SK-N-SH (cell line): Measurements from ENCODE around the gene LARP6. TPM values are rescaled to one million over a fixed set of nuclear protein-coding genes. Genes with fewer than 3 reads are reported as not detected.

Source experiments
- CTCF ChIA-PET: fragments of 300-600, 350-600 bp; formaldehyde crosslinking; extraction: SDS; loops from one replicate; lab custom pipeline; 2021; lab: Yijun Ruan, JAX
- POLR2A ChIA-PET: fragments of 350-600 bp; sonication (Branson Sonifier 250); formaldehyde crosslinking; extraction: SDS; loops from one replicate; lab custom pipeline; 2020; ENCODE audit warnings: antibody characterized with exemption, inconsistent platforms; lab: Yijun Ruan, JAX
- DNase-seq: peaks from one replicate; pipeline ENCODE4 v3.0.0; 2012
- H2AFZ ChIP-seq: fragments of 200-600 bp; sonication (generic); 2 replicates; pipeline ENCODE4 v1.8.1; 2016; ENCODE audit warnings: antibody characterized with exemption, mild to moderate bottlenecking, low read depth
- H3F3A ChIP-seq: fragments of 200-600 bp; sonication (generic); replicated peaks from 2 replicates; pipeline ENCODE3; 2016; ENCODE audit warnings: antibody characterized with exemption, mild to moderate bottlenecking; ENCODE audit not compliant: insufficient read depth
- H3K27ac ChIP-seq, 2 experiments: fragments of 200-500 bp in 1 of 2; fragments of 200-600 bp in 1 of 2; sonication (Bioruptor generic) in 1 of 2; sonication (generic), shearing (Covaris generic) in 1 of 2; 2 replicates each; pipeline versions ENCODE4 v1.5.1 to v1.6.1; 2014 to 2016; ENCODE audit warnings: low read depth in 2 of 2, inconsistent platforms in 1 of 2, low read length in 1 of 2, mild to moderate bottlenecking in 1 of 2, mixed read lengths in 1 of 2
- H3K27me3 ChIP-seq: fragments of 200-600 bp; sonication (generic), shearing (Covaris generic); 2 replicates; pipeline ENCODE4 v1.6.1; 2016; ENCODE audit warnings: mixed run types; ENCODE audit not compliant: insufficient read depth
- H3K36me3 ChIP-seq, 2 experiments: fragments of 200-500 bp in 1 of 2; fragments of 200-600 bp in 1 of 2; sonication (Bioruptor generic) in 1 of 2; sonication (generic) in 1 of 2; replicated peaks in 1 of 2; 2 replicates each; pipeline versions ENCODE3 to v1.5.1; 2014 to 2016; ENCODE audit warnings: low read length in 1 of 2, mild to moderate bottlenecking in 1 of 2; ENCODE audit not compliant: insufficient read depth in 2 of 2, control insufficient read depth in 1 of 2
- H3K4me1 ChIP-seq, 2 experiments: fragments of 200-500 bp in 1 of 2; fragments of 200-600 bp in 1 of 2; sonication (Bioruptor generic) in 1 of 2; sonication (generic), shearing (Covaris generic) in 1 of 2; 2 replicates each; pipeline versions ENCODE4 v1.5.1 to v1.6.1; 2014 to 2016; ENCODE audit warnings: low read depth in 1 of 2, low read length in 1 of 2, mixed run types in 1 of 2; ENCODE audit not compliant: insufficient read depth in 2 of 2, control insufficient read depth in 1 of 2
- H3K4me2 ChIP-seq: fragments of 200-600 bp; sonication (generic), shearing (Covaris generic); 2 replicates; pipeline ENCODE4 v1.6.1; 2017; ENCODE audit warnings: mixed run types
- H3K4me3 ChIP-seq, 2 experiments: fragments of 200-500 bp in 1 of 2; fragments of 200-600 bp in 1 of 2; sonication (Bioruptor generic) in 1 of 2; sonication (generic), shearing (Covaris generic) in 1 of 2; 2 replicates each; pipeline versions ENCODE4 v1.5.1 to v1.8.1; 2014 to 2016; ENCODE audit warnings: low read depth in 2 of 2, inconsistent platforms in 1 of 2, low read length in 1 of 2, mild to moderate bottlenecking in 1 of 2, mixed read lengths in 1 of 2, moderate library complexity in 1 of 2
- H3K79me2 ChIP-seq: fragments of 200-600 bp; sonication (generic); 2 replicates; pipeline ENCODE4 v1.8.1; 2017; ENCODE audit warnings: mild to moderate bottlenecking; ENCODE audit not compliant: insufficient read depth
- H3K9ac ChIP-seq: fragments of 200-600 bp; sonication (generic); 2 replicates; pipeline ENCODE4 v1.6.1; 2017; ENCODE audit warnings: mixed run types
- H3K9me2 ChIP-seq: fragments of 200-600 bp; sonication (generic); 2 replicates; pipeline ENCODE4 v1.6.1; 2017; ENCODE audit warnings: mixed run types
- H3K9me3 ChIP-seq: fragments of 200-600 bp; sonication (generic); 2 replicates; pipeline ENCODE4 v1.6.1; 2017; ENCODE audit warnings: mixed run types, mild to moderate bottlenecking, moderate library complexity
- H4K20me1 ChIP-seq: fragments of 200-600 bp; sonication (generic); 2 replicates; pipeline ENCODE4 v1.6.1; 2017; ENCODE audit warnings: mild to moderate bottlenecking, mixed run types; ENCODE audit not compliant: insufficient read depth
- CHD2 ChIP-seq: fragments of 150-350 bp; IDR thresholded peaks from 2 replicates; pipeline ENCODE4 v1.6.1; 2018; ENCODE audit warnings: low read length; ENCODE audit not compliant: partially characterized antibody
- ELF1 ChIP-seq: IDR thresholded peaks from 2 replicates; pipeline ENCODE4 v1.4.0; 2012
- FOSL2 ChIP-seq: IDR thresholded peaks from 2 replicates; pipeline ENCODE4 v1.4.0; 2012; ENCODE audit warnings: low read depth, mild to moderate bottlenecking, moderate library complexity, borderline replicate concordance
- FOXJ3 ChIP-seq: sonication (generic); formaldehyde crosslinking; IDR thresholded peaks from 2 replicates; pipeline ENCODE4 v1.5.1; 2020; ENCODE audit warnings: mild to moderate bottlenecking, missing genetic modification reagents
- MXI1 ChIP-seq: IDR thresholded peaks from 2 replicates; pipeline ENCODE4 v1.6.1; 2012; ENCODE audit warnings: mild to moderate bottlenecking, low read depth, low read length, improper control_type of control experiment
- NRF1 ChIP-seq: IDR thresholded peaks from 2 replicates; pipeline ENCODE4 v1.6.1; 2012; ENCODE audit warnings: low read depth, mild to moderate bottlenecking, low read length
- RAD21 ChIP-seq: IDR thresholded peaks from 2 replicates; pipeline ENCODE4 v1.6.1; 2012; ENCODE audit warnings: mild to moderate bottlenecking, low read length
- SMC3 ChIP-seq: IDR thresholded peaks from 2 replicates; pipeline ENCODE4 v1.6.1; 2012; ENCODE audit warnings: low read depth, low read length, improper control_type of control experiment
- WGBS: methylation state at CpG from one replicate; pipeline ENCODE4 v1.1.6; 2017; ENCODE audit warnings: low lambda C conversion rate; 5-methylcytosine and 5-hydroxymethylcytosine counted together
- polyA plus RNA-seq, 3 experiments: library from polyadenylated mRNA; depleted of rRNA; stranded (reverse); fragments of >200 nt; gene quantifications; 2 replicates each; pipeline ENCODE4 v1.2.3, GENCODE V29; 2012
- TF ChIP-seq, protein P1 (sequence below): fragments of 200-600 bp; sonication (generic); IDR thresholded peaks from 2 replicates; pipeline ENCODE4 v1.6.1; 2017; ENCODE audit warnings: antibody characterized with exemption, mild to moderate bottlenecking, moderate library complexity
- TF ChIP-seq, protein P2 (sequence below): IDR thresholded peaks from 2 replicates; pipeline ENCODE4 v1.4.0; 2012; ENCODE audit warnings: low read depth, borderline replicate concordance
- TF ChIP-seq, protein P3 (sequence below): IDR thresholded peaks from 2 replicates; pipeline ENCODE4 v1.6.1; 2012; ENCODE audit warnings: mild to moderate bottlenecking, low read depth, low read length, moderate library complexity

Gene LARP6
- polyA plus RNA-seq, 1 of the 3 experiments (the other 2 are of a cell fraction): 236 TPM

DNA sequence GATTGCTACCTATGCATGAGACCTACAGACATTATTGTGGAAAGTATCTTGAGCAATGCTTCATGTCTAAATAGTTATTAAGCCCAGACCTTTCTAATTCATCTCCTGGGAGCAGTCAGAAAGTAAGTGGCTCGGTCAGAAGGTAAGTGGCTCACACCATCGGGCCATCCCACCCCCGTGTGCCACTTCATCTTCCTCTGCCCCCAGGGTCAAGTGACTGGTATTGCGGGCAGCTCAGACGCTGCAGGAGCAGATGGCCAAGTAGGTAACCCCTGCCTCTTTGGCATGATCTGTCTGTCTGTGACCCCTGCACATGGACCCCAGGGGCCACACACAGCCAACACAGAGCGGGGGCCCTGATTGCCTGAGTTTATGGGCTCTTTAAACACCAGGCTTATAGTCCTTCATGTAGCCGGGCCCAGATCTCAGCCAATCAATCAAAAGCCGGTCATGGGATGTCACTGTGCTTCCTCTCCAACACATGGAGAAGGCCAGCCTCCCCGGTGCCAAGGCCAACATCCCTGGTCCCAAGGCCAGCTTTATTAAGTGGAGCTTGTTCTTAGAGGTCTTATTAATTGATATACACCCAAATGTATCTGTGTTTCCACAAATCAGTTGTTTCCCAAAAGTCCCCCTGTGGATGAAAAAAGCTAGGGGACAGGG, 42.9 kb downstream of the LARP6 start:
- Histone ChIP-seq H3K9ac (no peak overlapping the region), H3K27ac (no peak overlapping the region), H3K4me1 (peaks cover 0 to 13% of the 10 kb centered on the region in 2 experiments; a peak in 1 of 4 replicates), H3K9me2 (no peaks in the 10 kb centered on the region), H3K79me2 (no peaks in the 10 kb centered on the region), H4K20me1 (no peaks in the 10 kb centered on the region), H3K27me3 (no peaks in the 10 kb centered on the region), H3F3A (peaks cover 5% of the 10 kb centered on the region), H3K4me3 (no peak overlapping the region), H2AFZ (no peak overlapping the region), H3K4me2 (no peak overlapping the region), H3K9me3 (no peaks in the 10 kb centered on the region), H3K36me3 (no peaks in the 10 kb centered on the region)
- POLR2A ChIA-PET: interaction anchor here (0.6 kb wide), 1 partner anchor 8 kb away, joined by 4 read pairs; no protein-coding TSS in a partner anchor
- TF ChIP-seq FOSL2 (no peak), RAD21 (no peak), SMC3 (no peak), CHD2 (no peak), FOXJ3 (CRISPR knock-in tag) (no peak), ELF1 (no peak), MXI1 (no peak), NRF1 (no peak)
- TF ChIP-seq, protein P1, sequence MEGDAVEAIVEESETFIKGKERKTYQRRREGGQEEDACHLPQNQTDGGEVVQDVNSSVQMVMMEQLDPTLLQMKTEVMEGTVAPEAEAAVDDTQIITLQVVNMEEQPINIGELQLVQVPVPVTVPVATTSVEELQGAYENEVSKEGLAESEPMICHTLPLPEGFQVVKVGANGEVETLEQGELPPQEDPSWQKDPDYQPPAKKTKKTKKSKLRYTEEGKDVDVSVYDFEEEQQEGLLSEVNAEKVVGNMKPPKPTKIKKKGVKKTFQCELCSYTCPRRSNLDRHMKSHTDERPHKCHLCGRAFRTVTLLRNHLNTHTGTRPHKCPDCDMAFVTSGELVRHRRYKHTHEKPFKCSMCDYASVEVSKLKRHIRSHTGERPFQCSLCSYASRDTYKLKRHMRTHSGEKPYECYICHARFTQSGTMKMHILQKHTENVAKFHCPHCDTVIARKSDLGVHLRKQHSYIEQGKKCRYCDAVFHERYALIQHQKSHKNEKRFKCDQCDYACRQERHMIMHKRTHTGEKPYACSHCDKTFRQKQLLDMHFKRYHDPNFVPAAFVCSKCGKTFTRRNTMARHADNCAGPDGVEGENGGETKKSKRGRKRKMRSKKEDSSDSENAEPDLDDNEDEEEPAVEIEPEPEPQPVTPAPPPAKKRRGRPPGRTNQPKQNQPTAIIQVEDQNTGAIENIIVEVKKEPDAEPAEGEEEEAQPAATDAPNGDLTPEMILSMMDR: no peak
- TF ChIP-seq, protein P2, sequence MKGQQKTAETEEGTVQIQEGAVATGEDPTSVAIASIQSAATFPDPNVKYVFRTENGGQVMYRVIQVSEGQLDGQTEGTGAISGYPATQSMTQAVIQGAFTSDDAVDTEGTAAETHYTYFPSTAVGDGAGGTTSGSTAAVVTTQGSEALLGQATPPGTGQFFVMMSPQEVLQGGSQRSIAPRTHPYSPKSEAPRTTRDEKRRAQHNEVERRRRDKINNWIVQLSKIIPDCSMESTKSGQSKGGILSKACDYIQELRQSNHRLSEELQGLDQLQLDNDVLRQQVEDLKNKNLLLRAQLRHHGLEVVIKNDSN: no peak
- TF ChIP-seq, protein P3, sequence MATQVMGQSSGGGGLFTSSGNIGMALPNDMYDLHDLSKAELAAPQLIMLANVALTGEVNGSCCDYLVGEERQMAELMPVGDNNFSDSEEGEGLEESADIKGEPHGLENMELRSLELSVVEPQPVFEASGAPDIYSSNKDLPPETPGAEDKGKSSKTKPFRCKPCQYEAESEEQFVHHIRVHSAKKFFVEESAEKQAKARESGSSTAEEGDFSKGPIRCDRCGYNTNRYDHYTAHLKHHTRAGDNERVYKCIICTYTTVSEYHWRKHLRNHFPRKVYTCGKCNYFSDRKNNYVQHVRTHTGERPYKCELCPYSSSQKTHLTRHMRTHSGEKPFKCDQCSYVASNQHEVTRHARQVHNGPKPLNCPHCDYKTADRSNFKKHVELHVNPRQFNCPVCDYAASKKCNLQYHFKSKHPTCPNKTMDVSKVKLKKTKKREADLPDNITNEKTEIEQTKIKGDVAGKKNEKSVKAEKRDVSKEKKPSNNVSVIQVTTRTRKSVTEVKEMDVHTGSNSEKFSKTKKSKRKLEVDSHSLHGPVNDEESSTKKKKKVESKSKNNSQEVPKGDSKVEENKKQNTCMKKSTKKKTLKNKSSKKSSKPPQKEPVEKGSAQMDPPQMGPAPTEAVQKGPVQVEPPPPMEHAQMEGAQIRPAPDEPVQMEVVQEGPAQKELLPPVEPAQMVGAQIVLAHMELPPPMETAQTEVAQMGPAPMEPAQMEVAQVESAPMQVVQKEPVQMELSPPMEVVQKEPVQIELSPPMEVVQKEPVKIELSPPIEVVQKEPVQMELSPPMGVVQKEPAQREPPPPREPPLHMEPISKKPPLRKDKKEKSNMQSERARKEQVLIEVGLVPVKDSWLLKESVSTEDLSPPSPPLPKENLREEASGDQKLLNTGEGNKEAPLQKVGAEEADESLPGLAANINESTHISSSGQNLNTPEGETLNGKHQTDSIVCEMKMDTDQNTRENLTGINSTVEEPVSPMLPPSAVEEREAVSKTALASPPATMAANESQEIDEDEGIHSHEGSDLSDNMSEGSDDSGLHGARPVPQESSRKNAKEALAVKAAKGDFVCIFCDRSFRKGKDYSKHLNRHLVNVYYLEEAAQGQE: no peak
- no peak for DNase-seq
- WGBS: 96% methylated on average over 7 of the region's 9 CpGs
- CTCF ChIA-PET: interaction anchor here (0.6 to 6.3 kb wide), 27 partner anchors 10 to 736 kb away, joined by 3 to 78 read pairs (median 4); partner anchors contain the start of gene LARP6
